H1 (cell line): ENCODE measurements around the gene FCHSD1. TPM values are rescaled to one million over a fixed set of nuclear protein-coding genes. Genes with fewer than 3 reads are reported as not detected.

ENCODE experiments used
- CTCF ChIA-PET: fragments of 300-600 bp; sonication (Branson Sonifier 250); formaldehyde crosslinking; loops from one replicate; lab custom pipeline; 2021; ENCODE audit not compliant: partially characterized antibody; lab: Charles Lee
- POLR2A ChIA-PET: fragments of 300-600 bp; sonication (Branson Sonifier 250); formaldehyde crosslinking; loops from one replicate; lab custom pipeline; 2021; ENCODE audit warnings: inconsistent platforms; ENCODE audit not compliant: partially characterized antibody; lab: Charles Lee
- DNase-seq, 2 experiments: peaks; one replicate each; pipeline versions ENCODE4 v3.0.0 to v3.0.0-alpha.2; 2010 to 2022; ENCODE audit warnings: low spot score in 2 of 2, low read depth in 1 of 2, mixed read lengths in 1 of 2
- FAIRE-seq: peaks from 2 replicates; lab custom pipeline; 2011; peaks lifted over from hg19 to GRCh38; lab: Jason Lieb, UNC
- H2AFZ ChIP-seq: 2 replicates; pipeline ENCODE4 v1.8.1; 2012; ENCODE audit warnings: low read length, inconsistent platforms
- H2AK5ac ChIP-seq: 2 replicates; pipeline ENCODE4 v1.6.1; 2013; ENCODE audit warnings: low read depth, low read length
- H2BK120ac ChIP-seq: replicated peaks from 2 replicates; pipeline ENCODE3; 2013; ENCODE audit warnings: low read depth, low read length, inconsistent platforms
- H2BK12ac ChIP-seq: 2 replicates; pipeline ENCODE4 v1.6.1; 2013; ENCODE audit warnings: low read depth, low read length
- H2BK15ac ChIP-seq: 2 replicates; pipeline ENCODE4 v1.6.1; 2013; ENCODE audit warnings: low read length
- H2BK20ac ChIP-seq: 2 replicates; pipeline ENCODE4 v1.6.1; 2013; ENCODE audit warnings: low read length
- H2BK5ac ChIP-seq: 2 replicates; pipeline ENCODE4 v1.6.1; 2013; ENCODE audit warnings: low read depth, low read length
- H3K14ac ChIP-seq: 2 replicates; pipeline ENCODE4 v1.6.1; 2013; ENCODE audit warnings: inconsistent platforms; ENCODE audit not compliant: insufficient read length
- H3K18ac ChIP-seq: 2 replicates; pipeline ENCODE4 v1.6.1; 2013; ENCODE audit warnings: low read length; ENCODE audit errors: extremely low read depth
- H3K23ac ChIP-seq: 2 replicates; pipeline ENCODE4 v1.6.1; 2013; ENCODE audit warnings: inconsistent platforms; ENCODE audit not compliant: insufficient read length
- H3K23me2 ChIP-seq: 2 replicates; pipeline ENCODE4 v1.6.1; 2013; ENCODE audit warnings: low read depth, low read length
- H3K27ac ChIP-seq: 2 replicates; pipeline ENCODE4 v1.6.1; 2011; ENCODE audit warnings: low read depth, low read length, inconsistent platforms
- H3K27me3 ChIP-seq, 4 experiments: replicated peaks in 1 of 4; 1 replicate in 1 of 4; 2 replicates in 3 of 4; pipeline versions ENCODE4 v1.6.1 to v1.8.1; 2011 to 2013; ENCODE audit warnings: low read length in 3 of 4, mild to moderate bottlenecking in 3 of 4, inconsistent platforms in 2 of 4, mixed read lengths in 2 of 4, moderate library complexity in 1 of 4; ENCODE audit not compliant: control insufficient read depth in 3 of 4, insufficient read depth in 3 of 4; ENCODE audit errors: extremely low read depth in 1 of 4
- H3K36me3 ChIP-seq, 4 experiments: 2 replicates each; pipeline versions ENCODE4 v1.6.1 to v1.8.1; 2011 to 2013; ENCODE audit warnings: mild to moderate bottlenecking in 4 of 4, low read length in 3 of 4, moderate library complexity in 2 of 4, control low read depth in 1 of 4, inconsistent platforms in 1 of 4; ENCODE audit not compliant: insufficient read depth in 4 of 4, control insufficient read depth in 2 of 4
- H3K4ac ChIP-seq: replicated peaks from 2 replicates; pipeline ENCODE3; 2013; ENCODE audit warnings: low read length, low read depth, mixed read lengths, inconsistent platforms; ENCODE audit not compliant: insufficient read length
- H3K4me1 ChIP-seq, 4 experiments: replicated peaks in 1 of 4; 1 replicate in 1 of 4; 2 replicates in 3 of 4; pipeline versions ENCODE4 v1.6.1 to v1.8.1; 2011 to 2013; ENCODE audit warnings: low read length in 3 of 4, inconsistent platforms in 2 of 4, mixed read lengths in 1 of 4; ENCODE audit not compliant: insufficient read depth in 4 of 4, control insufficient read depth in 3 of 4
- H3K4me2 ChIP-seq, 2 experiments: 2 replicates each; pipeline versions ENCODE4 v1.6.1 to v1.8.1; 2011 to 2013; ENCODE audit warnings: low read depth in 2 of 2, low read length in 2 of 2, control low read depth in 1 of 2, inconsistent platforms in 1 of 2, mild to moderate bottlenecking in 1 of 2; ENCODE audit not compliant: insufficient read depth in 1 of 2
- H3K4me3 ChIP-seq, 4 experiments: fragments of 200-600, 300-600 bp in 1 of 4; sonication (generic), shearing (Covaris generic), sonication (Bioruptor Twin) in 1 of 4; 2 replicates each; pipeline versions ENCODE4 v1.5.1 to v1.8.1; 2011 to 2016; ENCODE audit warnings: low read length in 4 of 4, low read depth in 3 of 4, control low read depth in 2 of 4, inconsistent platforms in 2 of 4, mild to moderate bottlenecking in 2 of 4, mixed read lengths in 1 of 4, moderate library complexity in 1 of 4; ENCODE audit not compliant: insufficient read depth in 2 of 4; ENCODE audit errors: extremely low read depth in 1 of 4
- H3K56ac ChIP-seq: replicated peaks from 2 replicates; pipeline ENCODE3; 2013; ENCODE audit warnings: low read depth, mild to moderate bottlenecking, mixed read lengths, low read length, inconsistent platforms; ENCODE audit not compliant: insufficient read length
- H3K79me1 ChIP-seq: 2 replicates; pipeline ENCODE4 v1.6.1; 2013; ENCODE audit warnings: low read depth, low read length, control low read depth
- H3K79me2 ChIP-seq, 2 experiments: 2 replicates each; pipeline versions ENCODE4 v1.6.1 to v1.8.1; 2012 to 2013; ENCODE audit warnings: low read length in 2 of 2, mild to moderate bottlenecking in 2 of 2, inconsistent platforms in 1 of 2; ENCODE audit not compliant: insufficient read depth in 2 of 2, control insufficient read depth in 1 of 2
- H3K9ac ChIP-seq, 4 experiments: replicated peaks in 1 of 4; 1 replicate in 1 of 4; 2 replicates in 3 of 4; pipeline versions ENCODE4 v1.6.1 to v1.8.1; 2011 to 2013; ENCODE audit warnings: low read depth in 3 of 4, low read length in 3 of 4, control low read depth in 2 of 4, mild to moderate bottlenecking in 2 of 4, moderate library complexity in 2 of 4, inconsistent platforms in 1 of 4; ENCODE audit errors: extremely low read depth in 1 of 4
- H3K9me3 ChIP-seq, 2 experiments: 2 replicates each; pipeline versions ENCODE4 v1.6.1 to v1.8.1; 2012 to 2013; ENCODE audit warnings: mild to moderate bottlenecking in 2 of 2, moderate library complexity in 2 of 2, control low read depth in 1 of 2, inconsistent platforms in 1 of 2, low read depth in 1 of 2, low read length in 1 of 2, mixed read lengths in 1 of 2; ENCODE audit not compliant: insufficient read depth in 2 of 2
- H4K20me1 ChIP-seq, 2 experiments: replicated peaks in 1 of 2; 2 replicates each; pipeline versions ENCODE3 to v1.8.1; 2011 to 2013; ENCODE audit warnings: inconsistent platforms in 2 of 2, low read length in 2 of 2, mild to moderate bottlenecking in 1 of 2; ENCODE audit not compliant: insufficient read depth in 2 of 2, control insufficient read depth in 1 of 2
- H4K5ac ChIP-seq: 2 replicates; pipeline ENCODE4 v1.6.1; 2013; ENCODE audit warnings: low read length, low read depth, mixed read lengths, inconsistent platforms; ENCODE audit not compliant: insufficient read length
- H4K8ac ChIP-seq: 2 replicates; pipeline ENCODE4 v1.8.0; 2013; ENCODE audit warnings: mild to moderate bottlenecking, moderate library complexity, low read length, inconsistent platforms; ENCODE audit not compliant: insufficient read depth; ENCODE audit errors: extremely low read depth
- H4K91ac ChIP-seq: replicated peaks from 2 replicates; pipeline ENCODE3; 2013; ENCODE audit warnings: low read length, mixed read lengths, inconsistent platforms; ENCODE audit not compliant: insufficient read length
- FOSL1 ChIP-seq: IDR thresholded peaks from 2 replicates; pipeline ENCODE4 v1.6.1; 2011; ENCODE audit warnings: mild to moderate bottlenecking, low read depth, low read length, moderate library complexity; ENCODE audit not compliant: insufficient read depth
- TEAD4 ChIP-seq: IDR thresholded peaks from 2 replicates; pipeline ENCODE4 v1.6.1; 2012; ENCODE audit warnings: low read depth, low read length, inconsistent platforms, mixed read lengths
- WGBS, 2 experiments: shearing (Covaris generic) in 1 of 2; methylation state at CpG; one replicate each; pipeline versions ENCODE4 v1.1.6 to v1.1.7; 2013 to 2015; ENCODE audit warnings: low lambda C conversion rate in 2 of 2, mixed read lengths in 2 of 2, inconsistent platforms in 1 of 2, low coverage in 1 of 2, missing lambda C conversion rate in 1 of 2; ENCODE audit not compliant: insufficient replicate concordance in 2 of 2, insufficient coverage in 1 of 2, insufficient read length in 1 of 2; ENCODE audit errors: extremely low coverage in 1 of 2, missing lambda C conversion rate in 1 of 2; 5-methylcytosine and 5-hydroxymethylcytosine counted together
- polyA plus RNA-seq, 7 experiments: library from polyadenylated mRNA; depleted of rRNA in 3 of 7; stranded (reverse) in 5 of 7; unstranded in 2 of 7; fragments of >200 nt in 5 of 7; fragments of 200-250 nt in 2 of 7; gene quantifications; 1 replicate in 5 of 7; 2 replicates in 1 of 7; 4 replicates in 1 of 7; pipeline versions ENCODE4 v1.2.1 to v1.2.3, GENCODE V29; 2011 to 2013; ENCODE audit warnings: missing spikeins in 2 of 7, mixed read lengths in 2 of 7
- total RNA-seq: library from RNA; stranded (reverse); fragmentation: NEBNext Ultra II Directional; extraction: Animal tissue kit (Norgen Biotek cat#: 25700); gene quantifications from 2 replicates; pipeline ENCODE4 v1.2.1, GENCODE V29; 2021

The FCHSD1 gene
- total and polyA plus RNA-seq, 2 of the 8 experiments (the other 6 are each of a cell fraction or from before 2014, with no cell fraction given): 22.0 to 30.1 TPM

DNA sequence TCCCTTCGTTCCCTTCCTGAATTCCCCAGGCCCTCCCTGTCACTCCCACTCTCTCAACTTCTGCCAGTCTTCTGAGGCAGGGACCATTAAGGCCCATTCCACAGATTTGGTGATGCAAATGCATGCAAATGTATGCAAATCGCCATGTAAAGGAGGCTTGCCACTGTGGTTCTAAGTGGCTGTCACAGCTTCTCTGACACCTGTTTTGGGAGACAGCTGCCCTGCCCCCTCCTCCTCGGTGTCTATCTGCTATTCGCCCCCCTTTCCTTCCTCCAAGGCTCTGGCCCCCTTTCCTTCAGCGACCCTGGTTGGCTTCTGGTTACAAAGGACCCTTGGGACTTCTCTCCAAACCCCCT, 41.3 kb upstream of the FCHSD1 start:
- Histone ChIP-seq H2BK5ac (no peak overlapping the region), H2AFZ (no peak overlapping the region), H4K8ac (0 out of 2 replicates have a peak overlapping the region, but pooled peaks have one; percentile 12), H3K23ac (no peak overlapping the region), H3K9me3 (no peaks in the 10 kb centered on the region), H3K79me1 (no peaks in the 10 kb centered on the region), H4K5ac (no peak overlapping the region), H3K4me3 (peak overlapping the region; percentile 19 to 60 (median 54); a peak in 7 of 8 replicates), H3K23me2 (no peaks in the 10 kb centered on the region), H3K18ac (no peak overlapping the region)
- WGBS, 2 experiments: 26% methylated on average over 5 of the region's 5 CpGs; no CpG with 5 or more reads in 1 of the 2 experiments
- CTCF ChIA-PET: interaction anchor here (0.6 to 15.1 kb wide), 59 partner anchors 9 to 453 kb away, joined by 3 to 345 read pairs (median 7); partner anchors contain the start of genes ARAP3, DELE1, DIAPH1 and FCHSD1
- no peak for DNase-seq
- FAIRE-seq: no peak
- TF ChIP-seq TEAD4 (0 out of 2 replicates have a peak, but pooled peaks have one; percentile 3), FOSL1 (no peak)
- TF ChIP-seq, all 59 proteins: peak for 1
- no peak overlapping the region for H2BK12ac ChIP-seq
- no peak overlapping the region for H3K4ac ChIP-seq
- H4K91ac ChIP-seq: no peak overlapping the region
- no peaks in the 10 kb centered on the region for H3K36me3 ChIP-seq
- H3K27me3 ChIP-seq: peaks cover 0 to 11% (median 2%) of the 10 kb centered on the region in 4 experiments; a peak in 2 of 7 replicates
- H2AK5ac ChIP-seq: no peak overlapping the region
- no peak overlapping the region for H3K9ac ChIP-seq
- no peak overlapping the region for H3K14ac ChIP-seq
- H2BK15ac ChIP-seq: no peak overlapping the region
- H3K4me1 ChIP-seq: peaks cover 4 to 13% (median 9%) of the 10 kb centered on the region in 4 experiments
- no peaks in the 10 kb centered on the region for H3K79me2 ChIP-seq
- H3K4me2 ChIP-seq: peak overlapping the region; percentile 1 to 96
- no peaks in the 10 kb centered on the region for H4K20me1 ChIP-seq
- no peak overlapping the region for H2BK20ac ChIP-seq
- no peak overlapping the region for H3K27ac ChIP-seq
- H2BK120ac ChIP-seq: no peak overlapping the region
- POLR2A ChIA-PET: interaction anchor here (0.8 to 3.1 kb wide), 18 partner anchors 9 to 320 kb away, joined by 3 to 18 read pairs (median 4); partner anchors contain the start of genes DELE1, DIAPH1, GNPDA1 and PCDH1
- no peak overlapping the region for H3K56ac ChIP-seq
